Smooth muscle cell (in vitro differentiated cells): ENCODE results near the gene TXN. TPM values are rescaled to one million over a fixed set of nuclear protein-coding genes. Genes with fewer than 3 reads are reported as not detected.

ENCODE experiments used
- DNase-seq: peaks from one replicate; lab custom pipeline; 2025; ENCODE audit not compliant: unreplicated experiment; lab: John Stamatoyannopoulos, UW
- H2AFZ ChIP-seq: fragments of 200-600 bp; sonication (generic); 2 replicates; pipeline ENCODE4 v1.6.0; 2016; ENCODE audit warnings: antibody characterized with exemption, low read depth, mild to moderate bottlenecking
- H3F3A ChIP-seq: fragments of 200-600 bp; sonication (generic); 2 replicates; pipeline ENCODE4 v1.6.0; 2017; ENCODE audit warnings: antibody characterized with exemption, low read depth
- H3K27ac ChIP-seq: fragments of 200-600 bp; sonication (generic); 2 replicates; pipeline ENCODE4 v1.5.1; 2016; ENCODE audit warnings: low read depth, mild to moderate bottlenecking
- H3K27me3 ChIP-seq: fragments of 200-600 bp; sonication (generic); 2 replicates; pipeline ENCODE4 v1.6.1; 2016; ENCODE audit warnings: low read depth, mild to moderate bottlenecking
- H3K36me3 ChIP-seq: fragments of 200-600 bp; sonication (generic); 2 replicates; pipeline ENCODE4 v1.5.1; 2016; ENCODE audit warnings: low read depth
- H3K4me1 ChIP-seq: fragments of 200-600 bp; sonication (generic); 2 replicates; pipeline ENCODE4 v1.5.1; 2016; ENCODE audit warnings: low read depth
- H3K4me2 ChIP-seq: fragments of 200-600 bp; sonication (generic); 2 replicates; pipeline ENCODE4 v1.6.0; 2016; ENCODE audit warnings: mild to moderate bottlenecking
- H3K4me3 ChIP-seq: fragments of 200-600 bp; sonication (generic); 2 replicates; pipeline ENCODE4 v1.5.1; 2016; ENCODE audit warnings: mild to moderate bottlenecking
- H3K79me2 ChIP-seq: fragments of 200-600 bp; sonication (generic); 2 replicates; pipeline ENCODE4 v1.6.0; 2016; ENCODE audit warnings: low read depth, mild to moderate bottlenecking
- H3K9ac ChIP-seq: fragments of 200-600 bp; sonication (generic); 2 replicates; pipeline ENCODE4 v1.6.0; 2016; ENCODE audit warnings: low read depth
- H3K9me3 ChIP-seq: fragments of 200-600 bp; sonication (generic); replicated peaks from 2 replicates; pipeline ENCODE4 v1.5.1; 2016; ENCODE audit warnings: low read depth
- H4K20me1 ChIP-seq: fragments of 200-600 bp; sonication (generic); 2 replicates; pipeline ENCODE4 v1.6.0; 2016; ENCODE audit warnings: low read depth
- CTCF ChIP-seq: fragments of 200-600 bp; sonication (generic); IDR thresholded peaks from 2 replicates; pipeline ENCODE4 v1.5.1; 2017; ENCODE audit warnings: borderline replicate concordance, mild to moderate bottlenecking, antibody characterized with exemption; ENCODE audit not compliant: insufficient read depth, poor library complexity, severe bottlenecking
- WGBS: methylation state at CpG from one replicate; pipeline ENCODE4 v1.1.7; 2016; ENCODE audit warnings: low lambda C conversion rate; 5-methylcytosine and 5-hydroxymethylcytosine counted together
- polyA plus RNA-seq: library from polyadenylated mRNA; unstranded; fragments of >200 nt; fragmentation: Nextera tagmentation; extraction: Ambion mirVana; gene quantifications from 2 replicates; pipeline ENCODE4 v1.2.1, GENCODE V29; 2016
- total RNA-seq: library from RNA; depleted of rRNA; stranded (reverse); fragments of >200 nt; gene quantifications from 2 replicates; pipeline ENCODE4 v1.2.3, GENCODE V29; 2014

Gene TXN
- total and polyA plus RNA-seq, 2 experiments from 2014 or later, result 394 to 426 TPM

- H4K20me1 ChIP-seq, result peaks cover 6% of the 10 kb centered on the region
- H3K4me1 ChIP-seq, result peaks cover 7% of the 10 kb centered on the region
- no peak for DNase-seq
- H3K9me3 ChIP-seq, result no peaks in the 10 kb centered on the region
- H3K9ac ChIP-seq, result no peak overlapping the region
- H3K79me2 ChIP-seq, result peaks cover 17% of the 10 kb centered on the region
- no peak for TF ChIP-seq CTCF
- no peak overlapping the region for H3K4me3 ChIP-seq
- no peaks in the 10 kb centered on the region for H3K27me3 ChIP-seq
- H2AFZ ChIP-seq, result no peak overlapping the region
- no peak overlapping the region for H3K27ac ChIP-seq
- H3K4me2 ChIP-seq, result no peak overlapping the region
- H3K36me3 ChIP-seq, result no peaks in the 10 kb centered on the region
- 89% methylated on average over 2 of the region's 2 CpGs for WGBS
- no peaks in the 10 kb centered on the region for H3F3A ChIP-seq
Measured at GRCh38 chr9:110259566-110259965, 3.3 kb upstream of the TXN start.

GRCh38 chr9:110258690-110259091 is 2.4 kb upstream of the TXN start:
- Histone ChIP-seq H3K36me3 (no peaks in the 10 kb centered on the region), H3K27me3 (no peaks in the 10 kb centered on the region), H3K27ac (no peak overlapping the region), H3K4me2 (peak overlapping the region; percentile 23), H3K4me3 (no peak overlapping the region), H3K9ac (no peak overlapping the region), H3K9me3 (no peaks in the 10 kb centered on the region), H3K79me2 (peaks cover 25% of the 10 kb centered on the region), H4K20me1 (peaks cover 15% of the 10 kb centered on the region), H3F3A (no peaks in the 10 kb centered on the region), H3K4me1 (peaks cover 12% of the 10 kb centered on the region), H2AFZ (no peak overlapping the region)
- WGBS, result 82% methylated on average over 3 of the region's 3 CpGs
- no peak for TF ChIP-seq CTCF
- no peak for DNase-seq

GRCh38 chr9:110257956-110258355 is 1.6 kb upstream of the TXN start:
- Histone ChIP-seq H3K36me3 (no peaks in the 10 kb centered on the region), H3F3A (no peaks in the 10 kb centered on the region), H3K4me2 (peak overlapping the region; percentile 92), H3K4me3 (no peak overlapping the region), H3K9ac (no peak overlapping the region), H4K20me1 (peaks cover 22% of the 10 kb centered on the region), H3K27me3 (no peaks in the 10 kb centered on the region), H2AFZ (peak overlapping the region; percentile 75), H3K27ac (no peak overlapping the region), H3K4me1 (peaks cover 12% of the 10 kb centered on the region), H3K79me2 (peaks cover 33% of the 10 kb centered on the region), H3K9me3 (no peaks in the 10 kb centered on the region)
- no peak for TF ChIP-seq CTCF
- DNase-seq, result no peak
- 77% methylated on average over 1 of the region's 1 CpG for whole genome bisulfite sequencing

DNA sequence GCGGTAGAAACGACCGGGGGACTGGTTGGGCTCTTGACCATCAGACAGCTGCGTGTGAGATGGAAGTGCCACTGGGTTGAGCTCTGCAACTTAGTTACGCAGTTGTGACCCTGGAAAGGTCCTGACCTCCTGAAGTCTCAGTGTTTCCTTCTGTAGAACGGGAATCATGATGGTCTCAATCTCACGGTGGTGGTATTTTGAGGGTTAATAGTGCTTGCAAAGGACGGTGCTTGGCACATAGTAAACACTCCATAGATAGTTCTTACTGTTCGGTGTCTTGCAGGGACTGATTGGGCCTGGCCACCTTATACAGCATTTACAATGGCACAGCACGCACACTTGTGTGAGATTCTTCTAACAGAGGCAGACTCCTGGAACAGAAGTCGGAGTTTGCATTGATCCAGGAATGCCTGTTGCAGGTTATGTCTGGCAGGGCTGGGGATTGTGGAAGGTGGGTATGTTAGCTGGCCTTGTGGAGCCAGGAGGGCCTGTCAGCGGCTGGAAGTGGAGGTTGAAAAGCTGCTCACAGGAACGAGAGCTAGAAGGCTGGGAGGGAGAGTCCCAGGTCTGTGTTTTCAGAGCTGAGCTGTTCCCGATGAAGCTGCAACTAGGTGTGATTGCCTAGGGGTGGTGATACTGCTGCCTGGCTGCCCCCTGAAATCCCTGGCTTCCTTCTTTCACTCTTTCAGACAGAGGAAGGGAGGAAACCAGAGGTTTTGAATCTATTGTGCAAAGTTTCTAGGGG is 962 bp upstream of the TXN start:
- Histone ChIP-seq H3K79me2 (peaks cover 40% of the 10 kb centered on the region), H4K20me1 (peaks cover 29% of the 10 kb centered on the region), H3K9ac (peak overlapping the region; percentile 54), H3K4me3 (peak overlapping the region; percentile 94), H3K36me3 (no peaks in the 10 kb centered on the region), H3F3A (no peaks in the 10 kb centered on the region), H3K27me3 (no peaks in the 10 kb centered on the region), H2AFZ (peak overlapping the region; percentile 75), H3K4me1 (peaks cover 12% of the 10 kb centered on the region), H3K4me2 (peak overlapping the region; percentile 92), H3K9me3 (no peaks in the 10 kb centered on the region), H3K27ac (peak overlapping the region; percentile 47)
- 6% methylated on average over 14 of the region's 14 CpGs for WGBS
- no peak for TF ChIP-seq CTCF
- no peak for DNase-seq
